T-helper 1 cell treated with Interleukin-12 subunit alpha and Interleukin-12 subunit beta and Interleukin-4 antibody, amounts not matched to agents 30 μg/mL and 1 μg/mL, for 36 hours (primary cell): ENCODE measurements around the gene CDT1.

Experiments used
- H3K27ac Mint-ChIP-seq: one replicate; pipeline ENCODE4 v1.8.0; 2021; ENCODE audit warnings: mild to moderate bottlenecking, mixed read lengths
- H3K27me3 Mint-ChIP-seq: one replicate; pipeline ENCODE4 v1.8.0; 2021; ENCODE audit warnings: low read depth, mixed read lengths
- H3K36me3 Mint-ChIP-seq: one replicate; pipeline ENCODE4 v1.8.0; 2021; ENCODE audit warnings: low read depth, mixed read lengths
- H3K4me1 Mint-ChIP-seq: one replicate; pipeline ENCODE4 v1.8.0; 2021; ENCODE audit warnings: low read depth, mixed read lengths
- H3K4me3 Mint-ChIP-seq: one replicate; pipeline ENCODE4 v1.8.0; 2021; ENCODE audit warnings: mild to moderate bottlenecking, moderate library complexity, mixed read lengths
- H3K9me3 Mint-ChIP-seq: one replicate; pipeline ENCODE4 v1.8.0; 2021; ENCODE audit warnings: mixed read lengths

The CDT1 gene

DNA sequence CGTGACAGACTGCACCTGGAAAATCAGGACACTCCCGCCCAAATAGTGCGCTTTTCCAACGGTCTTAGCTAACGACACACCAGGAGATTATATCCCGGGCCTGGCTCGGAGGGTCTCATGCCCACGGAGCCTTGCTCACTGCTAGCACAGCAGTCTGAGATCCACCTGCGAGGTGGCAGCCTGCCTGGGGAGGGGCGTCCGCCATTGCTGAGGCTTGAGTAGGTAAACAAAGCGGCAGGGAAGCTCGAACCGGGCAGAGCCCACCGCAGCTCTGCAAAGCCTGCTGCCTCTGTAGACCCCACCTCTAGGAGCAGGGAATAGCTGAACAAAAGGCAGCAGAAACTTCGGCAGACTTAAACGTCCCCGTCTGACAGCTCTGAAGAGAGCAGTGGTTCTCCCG lies 48.0 kb downstream of the CDT1 start:
- no peaks in the 10 kb centered on the region for H3K9me3 Mint-ChIP-seq
- H3K27me3 Mint-ChIP-seq, result no peaks in the 10 kb centered on the region
- peaks cover 7% of the 10 kb centered on the region for H3K4me1 Mint-ChIP-seq
- H3K4me3 Mint-ChIP-seq, result no peak overlapping the region
- no peak overlapping the region for H3K27ac Mint-ChIP-seq
- H3K36me3 Mint-ChIP-seq, result no peaks in the 10 kb centered on the region

DNA sequence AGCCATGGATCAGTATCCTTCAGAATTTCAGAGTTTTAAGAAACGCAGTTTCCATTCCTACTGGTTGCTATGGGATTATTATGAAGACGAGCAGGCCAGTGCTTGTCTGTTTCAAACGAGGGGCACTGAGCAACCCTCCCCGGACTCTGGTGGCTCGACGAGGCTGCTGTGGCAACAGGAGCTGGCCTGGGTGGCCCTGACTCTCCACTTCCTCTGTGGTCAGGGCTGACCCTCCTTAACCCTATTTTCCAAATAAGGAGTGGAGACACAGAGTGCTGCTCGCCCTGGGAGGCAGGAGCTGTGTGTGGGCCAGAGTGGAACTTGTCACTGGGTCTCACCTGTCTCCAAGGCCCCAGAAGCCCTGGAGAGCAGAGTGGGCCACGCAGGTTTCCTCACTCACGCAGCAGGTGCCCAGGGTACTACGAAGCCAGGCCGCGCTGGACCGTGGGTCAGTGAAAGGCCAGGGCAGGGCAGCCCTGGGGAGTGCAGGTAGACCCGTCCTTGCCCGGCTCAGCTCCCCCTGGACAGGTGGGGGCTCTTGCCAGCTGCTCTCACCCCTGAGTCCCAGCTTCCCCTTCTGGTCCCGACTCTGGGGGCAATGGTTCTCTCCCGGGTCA lies 49.8 kb downstream of the CDT1 start:
- Mint-ChIP-seq H3K4me3 (no peak overlapping the region), H3K27ac (no peak overlapping the region), H3K9me3 (no peaks in the 10 kb centered on the region), H3K27me3 (no peaks in the 10 kb centered on the region), H3K4me1 (peaks cover 16% of the 10 kb centered on the region), H3K36me3 (peaks cover 7% of the 10 kb centered on the region)

DNA sequence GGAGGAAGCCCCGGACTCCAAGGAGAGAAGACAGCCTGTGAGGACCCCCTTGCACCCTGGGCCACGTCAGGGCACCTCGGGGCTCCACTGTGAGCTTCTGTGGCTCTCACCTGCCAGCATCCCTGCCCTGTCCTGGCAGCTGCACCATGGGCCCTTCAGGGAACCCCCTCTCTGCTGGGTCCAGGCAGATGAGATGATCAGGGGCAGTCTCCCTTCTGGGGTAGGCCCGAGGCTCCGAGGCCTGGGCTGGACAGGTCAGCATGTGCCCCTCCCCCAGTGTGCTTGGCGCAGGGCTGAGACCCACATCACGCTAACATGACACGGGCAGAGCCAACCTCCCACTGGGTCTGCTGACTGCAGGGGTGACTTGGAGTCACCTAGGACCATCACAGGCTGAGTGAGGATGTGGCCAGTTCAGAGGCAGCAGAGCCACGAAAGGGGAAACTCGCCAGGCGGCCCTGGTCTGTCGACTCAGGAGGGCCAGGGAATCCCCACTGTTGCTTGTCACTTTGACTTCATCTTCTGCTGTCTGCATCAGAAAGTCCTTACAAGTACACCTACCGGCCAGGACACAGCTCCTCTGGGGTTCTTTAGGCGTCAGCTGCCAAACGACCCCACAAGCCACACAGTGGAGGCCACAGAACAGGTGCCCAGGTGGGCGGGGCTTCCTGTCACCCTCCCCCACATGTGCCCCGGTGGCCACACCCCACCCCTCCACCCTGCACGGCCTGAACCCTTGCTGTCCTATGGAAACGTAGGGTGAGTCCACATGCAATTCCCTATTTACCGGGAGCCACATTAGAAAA lies 50.9 kb downstream of the CDT1 start:
- no peak overlapping the region for H3K27ac Mint-ChIP-seq
- H3K4me1 Mint-ChIP-seq, result peaks cover 18% of the 10 kb centered on the region
- H3K4me3 Mint-ChIP-seq, result peak overlapping the region; percentile 75
- peaks cover 7% of the 10 kb centered on the region for H3K36me3 Mint-ChIP-seq
- H3K27me3 Mint-ChIP-seq, result no peaks in the 10 kb centered on the region
- no peaks in the 10 kb centered on the region for H3K9me3 Mint-ChIP-seq

DNA sequence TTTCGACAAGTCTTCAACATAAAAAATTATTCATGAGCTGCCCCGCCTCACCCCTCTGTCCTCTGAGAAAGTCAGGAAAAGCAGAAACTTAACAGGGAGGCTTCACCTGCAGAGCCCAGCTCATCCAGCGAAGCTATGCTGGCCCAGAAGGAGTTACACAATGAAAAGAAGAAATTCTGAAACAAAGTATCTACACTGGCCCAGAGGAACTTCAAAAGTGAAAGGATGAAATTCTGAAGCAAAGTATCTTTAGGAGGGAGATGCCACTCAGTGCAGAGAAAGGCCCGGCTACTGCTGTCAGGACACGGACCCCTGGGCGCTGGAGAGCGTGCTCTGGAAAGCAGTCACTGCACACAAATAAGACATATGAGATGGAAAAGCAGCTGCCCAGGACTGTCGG lies 51.6 kb downstream of the CDT1 start:
- Mint-ChIP-seq H3K27ac (peak overlapping the region; percentile 73), H3K4me3 (peak overlapping the region; percentile 75)

DNA sequence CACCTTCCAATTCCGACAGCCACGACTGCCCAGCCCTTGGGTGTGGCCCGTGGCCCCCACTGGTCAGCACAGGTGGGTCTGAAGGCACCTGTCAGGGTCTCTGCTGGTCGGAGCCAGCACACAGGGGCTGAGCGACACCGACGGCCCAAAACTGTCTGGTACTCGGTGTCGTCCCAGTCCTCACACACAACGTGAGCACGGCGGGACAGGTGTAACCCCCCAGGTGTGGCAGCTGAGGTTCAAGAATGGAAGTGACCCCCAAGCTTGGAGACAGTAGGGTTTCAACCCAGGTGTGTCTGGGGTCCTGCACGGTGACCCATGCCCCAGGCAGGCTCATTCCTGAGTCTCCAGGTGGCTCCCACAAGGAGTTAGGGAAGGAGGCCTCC lies 52.1 kb downstream of the CDT1 start:
- no peak overlapping the region for H3K27ac Mint-ChIP-seq
- H3K36me3 Mint-ChIP-seq, result peaks cover 7% of the 10 kb centered on the region
- H3K4me1 Mint-ChIP-seq, result peaks cover 18% of the 10 kb centered on the region
- peak overlapping the region; percentile 77 for H3K4me3 Mint-ChIP-seq
- H3K27me3 Mint-ChIP-seq, result no peaks in the 10 kb centered on the region
- no peaks in the 10 kb centered on the region for H3K9me3 Mint-ChIP-seq

More for the DNA sequence above, 51.6 kb downstream of the CDT1 start:
- peaks cover 7% of the 10 kb centered on the region for H3K36me3 Mint-ChIP-seq
- H3K9me3 Mint-ChIP-seq, result no peaks in the 10 kb centered on the region
- H3K4me1 Mint-ChIP-seq, result peaks cover 18% of the 10 kb centered on the region
- H3K27me3 Mint-ChIP-seq, result no peaks in the 10 kb centered on the region

DNA sequence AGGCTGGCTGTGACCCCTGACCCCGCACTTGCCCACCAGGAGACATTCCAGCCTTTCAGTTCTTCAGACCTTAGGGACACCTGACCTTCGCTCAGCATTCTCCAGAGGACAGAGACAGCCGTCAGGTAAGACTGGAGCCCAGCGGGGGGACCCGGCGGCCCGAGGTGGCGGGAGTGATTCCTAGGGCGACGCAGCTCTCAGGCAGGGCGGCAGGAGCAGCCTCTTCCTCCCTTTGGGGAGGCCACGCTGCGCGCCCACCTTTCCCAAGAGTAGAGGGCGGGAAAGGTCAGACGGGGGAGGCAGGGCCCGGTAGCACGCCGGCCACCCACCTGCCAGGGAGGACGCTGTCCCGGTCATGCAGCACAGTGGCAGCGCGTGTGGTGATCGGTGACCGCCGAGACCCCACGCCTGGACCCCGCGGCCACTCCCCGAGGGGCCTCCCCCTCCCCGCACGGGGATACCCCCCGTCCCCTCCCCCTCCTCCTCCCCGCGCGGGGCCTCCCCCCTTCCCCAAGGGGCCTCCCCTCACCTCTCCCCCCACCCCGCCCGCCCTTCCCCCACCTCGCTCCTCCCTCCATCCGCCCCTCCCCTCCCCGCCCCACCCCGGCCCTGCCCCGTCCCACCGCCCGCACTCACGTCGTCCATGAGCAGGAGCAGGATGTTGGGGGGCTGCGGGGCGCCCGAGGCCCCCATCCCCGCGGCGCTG lies 52.7 kb downstream of the CDT1 start:
- Mint-ChIP-seq H3K27ac (no peak overlapping the region), H3K4me1 (peaks cover 18% of the 10 kb centered on the region), H3K36me3 (peaks cover 7% of the 10 kb centered on the region), H3K27me3 (no peaks in the 10 kb centered on the region), H3K9me3 (no peaks in the 10 kb centered on the region), H3K4me3 (peak overlapping the region; percentile 99)

DNA sequence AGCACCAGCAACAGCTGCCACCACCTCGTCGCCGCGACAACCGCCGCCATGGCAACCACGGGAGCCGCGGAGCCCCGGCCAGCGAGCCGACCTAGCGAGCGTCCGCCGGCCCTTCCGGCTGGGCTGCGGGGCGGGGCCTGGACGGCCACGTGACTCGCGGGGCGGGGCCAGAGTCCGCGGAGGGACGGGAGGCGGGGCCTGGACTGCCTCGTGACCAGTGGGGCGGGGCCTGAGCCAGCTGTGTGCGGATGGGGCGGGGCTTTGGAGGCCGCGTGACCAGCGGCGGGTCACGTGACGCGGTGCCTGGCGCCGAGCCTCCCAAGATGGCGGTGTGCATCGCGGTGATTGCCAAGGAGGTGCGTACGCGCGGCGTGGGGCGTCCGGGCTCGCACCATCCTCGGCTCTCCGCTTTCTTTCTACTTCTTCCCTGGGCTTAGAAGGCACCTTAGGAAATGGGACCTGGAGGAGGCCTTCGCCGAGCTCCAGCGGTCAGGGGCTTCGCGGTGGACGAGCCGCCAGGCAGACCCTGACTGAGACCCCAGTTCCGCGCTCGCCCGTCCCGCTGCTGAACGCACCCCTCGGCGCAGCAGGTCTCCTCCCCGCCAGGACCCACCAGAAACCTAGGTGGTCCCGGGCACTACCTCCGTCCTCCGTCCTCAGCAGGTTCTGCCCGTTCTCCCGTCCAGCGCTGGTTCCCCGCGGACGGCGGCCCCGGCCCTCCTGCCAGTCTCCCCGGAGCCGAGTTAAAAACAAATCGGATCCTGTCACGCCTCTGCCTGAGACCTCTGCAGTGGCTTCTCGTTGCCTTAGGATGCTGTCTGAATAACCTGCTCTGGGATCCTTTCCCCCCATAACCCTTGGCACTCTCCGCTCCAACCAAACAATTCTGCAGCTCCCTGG lies 53.5 kb downstream of the CDT1 start, which contains the start of the genes GALNS and TRAPPC2L:
Gene GALNS, minus strand, starts transcription at position 120 of the 900 bp plus-strand sequence. Its CDS starts 70 bp downstream, at position 50.
Gene TRAPPC2L, plus strand, starts transcription at position 300 of the 900 bp plus-strand sequence. Its CDS starts 24 bp downstream, at position 324.
- peak within 1 kb of the TSS; percentile 99 for H3K4me3 Mint-ChIP-seq
- H3K27me3 Mint-ChIP-seq, result no peaks in the 10 kb centered on the region
- H3K9me3 Mint-ChIP-seq, result no peaks in the 10 kb centered on the region
- peaks cover 18% of the 10 kb centered on the region for H3K4me1 Mint-ChIP-seq
- peak within 1 kb of the TSS; percentile 91 for H3K27ac Mint-ChIP-seq
- peaks cover 7% of the 10 kb centered on the region for H3K36me3 Mint-ChIP-seq

DNA sequence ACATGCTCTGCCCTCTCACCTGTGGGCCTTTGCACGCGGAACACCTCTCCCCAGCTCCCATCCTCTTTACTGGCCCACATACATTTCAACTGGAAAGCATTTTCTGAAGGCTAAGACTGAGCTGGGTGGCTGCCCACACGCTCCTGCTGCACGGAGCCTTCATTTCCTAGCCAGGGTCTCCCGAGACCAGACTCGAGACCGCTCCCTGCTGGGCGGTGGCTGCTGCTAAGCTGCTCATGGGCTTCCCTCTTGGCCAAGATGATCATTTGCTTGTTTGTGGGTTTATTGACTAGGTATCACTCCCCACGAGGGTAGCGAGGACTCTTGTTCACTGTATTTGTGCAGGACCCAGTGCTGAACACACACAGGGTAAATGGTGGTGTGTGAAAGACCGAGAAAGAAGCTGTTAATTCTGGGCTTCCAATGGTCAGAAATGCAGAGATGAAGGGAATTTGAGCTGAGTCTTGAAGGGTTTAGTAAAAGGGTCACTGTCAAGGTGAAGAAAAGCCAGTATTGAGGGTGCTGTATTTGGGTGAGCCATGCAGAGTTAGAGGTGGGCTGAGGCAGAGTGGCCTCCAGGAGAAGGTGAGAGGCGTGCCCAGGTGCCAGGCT lies 54.2 kb downstream of the CDT1 start:
- Mint-ChIP-seq H3K4me1 (peaks cover 18% of the 10 kb centered on the region), H3K36me3 (peaks cover 7% of the 10 kb centered on the region), H3K9me3 (no peaks in the 10 kb centered on the region), H3K27me3 (no peaks in the 10 kb centered on the region), H3K27ac (peak overlapping the region; percentile 91), H3K4me3 (peak overlapping the region; percentile 99)
